H1 (cell line): Measurements from ENCODE around the gene PIGS.

Source experiments
- CEBPB ChIP-seq: IDR thresholded peaks from 2 replicates; pipeline ENCODE4 v1.6.1; 2012; ENCODE audit warnings: low read depth, low read length
- CHD2 ChIP-seq: IDR thresholded peaks from 2 replicates; pipeline ENCODE4 v1.6.1; 2012; ENCODE audit warnings: low read length, improper control_type of control experiment
- CTCF ChIP-seq, 3 experiments: IDR thresholded peaks; 1 replicate in 2 of 3; 2 replicates in 1 of 3; pipeline versions ENCODE4 v1.5.1 to v1.6.1; 2011; ENCODE audit warnings: low read length in 3 of 3, mild to moderate bottlenecking in 3 of 3, inconsistent platforms in 2 of 3, low read depth in 1 of 3, moderate library complexity in 1 of 3; ENCODE audit not compliant: insufficient read depth in 1 of 3; ENCODE audit errors: control extremely low read depth in 1 of 3
- EGR1 ChIP-seq: IDR thresholded peaks from 2 replicates; pipeline ENCODE4 v1.6.1; 2011; ENCODE audit warnings: low read depth, low read length, borderline replicate concordance
- EZH2 ChIP-seq: fragments of 200-600 bp; sonication (generic); IDR thresholded peaks from 2 replicates; pipeline ENCODE4 v1.7.1; 2012; ENCODE audit warnings: low read depth, mild to moderate bottlenecking, moderate library complexity, low read length, inconsistent platforms; ENCODE audit not compliant: severe bottlenecking
- FOSL1 ChIP-seq: IDR thresholded peaks from 2 replicates; pipeline ENCODE4 v1.6.1; 2011; ENCODE audit warnings: mild to moderate bottlenecking, low read depth, low read length, moderate library complexity; ENCODE audit not compliant: insufficient read depth
- GABPA ChIP-seq: IDR thresholded peaks from 2 replicates; pipeline ENCODE4 v1.6.1; 2011; ENCODE audit warnings: mild to moderate bottlenecking, low read length, moderate library complexity, borderline replicate concordance; ENCODE audit not compliant: insufficient read depth
- GTF2F1 ChIP-seq: IDR thresholded peaks from 2 replicates; pipeline ENCODE4 v1.6.1; 2012; ENCODE audit warnings: low read depth, low read length, improper control_type of control experiment, borderline replicate concordance
- JUN ChIP-seq: IDR thresholded peaks from 2 replicates; pipeline ENCODE4 v1.6.1; 2011; ENCODE audit warnings: low read depth, mild to moderate bottlenecking, improper control_type of control experiment, low read length
- KDM5A ChIP-seq: fragments of 200-600 bp; IDR thresholded peaks from 2 replicates; pipeline ENCODE4 v1.7.1; 2012; ENCODE audit warnings: mild to moderate bottlenecking, low read length, inconsistent platforms, mixed read lengths
- POLR2A ChIP-seq, 2 experiments: IDR thresholded peaks; 1 replicate in 1 of 2; 2 replicates in 1 of 2; pipeline ENCODE4 v1.6.1; 2011; ENCODE audit warnings: low read depth in 2 of 2, low read length in 2 of 2, mild to moderate bottlenecking in 2 of 2; ENCODE audit errors: control extremely low read depth in 1 of 2
- POLR2AphosphoS5 ChIP-seq: IDR thresholded peaks from 2 replicates; pipeline ENCODE4 v1.6.1; 2011; ENCODE audit warnings: low read depth, low read length
- RAD21 ChIP-seq, 2 experiments: IDR thresholded peaks in 1 of 2; conservative IDR thresholded peaks in 1 of 2; 2 replicates each; pipeline ENCODE4 v1.6.1; 2011; ENCODE audit warnings: low read depth in 2 of 2, low read length in 2 of 2, improper control_type of control experiment in 1 of 2, inconsistent platforms in 1 of 2, mild to moderate bottlenecking in 1 of 2, moderate library complexity in 1 of 2
- SP2 ChIP-seq: IDR thresholded peaks from 2 replicates; pipeline ENCODE4 v1.6.1; 2012; ENCODE audit warnings: mild to moderate bottlenecking, low read length, inconsistent platforms

- TF ChIP-seq POLR2AphosphoS5, result no peak
- TF ChIP-seq CEBPB, result no peak
- no peak for TF ChIP-seq CTCF (IDR thresholded peaks at IDR 0.05; ENCODE audit: control extremely low read depth in 1 of 3, insufficient read depth in 1 of 3, low read depth in 1 of 3, low read length in 3 of 3)
- no peak for TF ChIP-seq RAD21 (IDR thresholded peaks at IDR 0.05 in 1 of 2, conservative IDR thresholded peaks at IDR 0.05 in 1 of 2; ENCODE audit: low read depth in 2 of 2, low read length in 2 of 2)
- TF ChIP-seq EGR1, result no peak
- no peak for TF ChIP-seq POLR2A (IDR thresholded peaks at IDR 0.05; ENCODE audit: control extremely low read depth in 1 of 2, low read depth in 2 of 2, low read length in 2 of 2)
- TF ChIP-seq CHD2, result no peak
- TF ChIP-seq FOSL1, result no peak
- no peak for TF ChIP-seq JUN
- no peak for TF ChIP-seq EZH2
- TF ChIP-seq KDM5A, result no peak
- TF ChIP-seq SP2, result no peak
- TF ChIP-seq GTF2F1, result no peak
- no peak for TF ChIP-seq GABPA
Observed at GRCh38 chr17:28620010-28620409, 48.7 kb upstream of the PIGS start.
